Ramos (cell line): ENCODE measurements around the gene ERCC6L2.

Experiments used
- in situ Hi-C: fragments of 300-500 bp; cut with MboI; formaldehyde crosslinking; loops from one replicate; pipeline ENCODE4 v1.14.3; 2022; ENCODE audit warnings: low sequenced_read_pairs; ENCODE audit not compliant: unreplicated experiment

The ERCC6L2 gene

GRCh38 chr9:95912773-95913172, 37.3 kb downstream of the ERCC6L2 start:
- in situ Hi-C loops = no loop called here

- in situ Hi-C loops = no loop called here
These were observed 44.5 kb downstream of the ERCC6L2 start for GRCh38 chr9:95920017-95920416.

GRCh38 chr9:95923794-95924193, 48.3 kb downstream of the ERCC6L2 start:
- in situ Hi-C loops = no loop called here

GRCh38 chr9:95924987-95925386, 49.5 kb downstream of the ERCC6L2 start:
- in situ Hi-C loops = no loop called here

- in situ Hi-C loops = no loop called here
These were observed 51.9 kb downstream of the ERCC6L2 start for GRCh38 chr9:95927271-95928004.

- in situ Hi-C loops = no loop called here
These were observed 54.8 kb downstream of the ERCC6L2 start for GRCh38 chr9:95930277-95930676.

GRCh38 chr9:95935861-95936578, 60.5 kb downstream of the ERCC6L2 start:
- in situ Hi-C loops = no loop called here

- in situ Hi-C loops = no loop called here
These were observed 61.1 kb downstream of the ERCC6L2 start for GRCh38 chr9:95936579-95937075.

GRCh38 chr9:95937131-95937530, 61.6 kb downstream of the ERCC6L2 start:
- in situ Hi-C loops = no loop called here

- in situ Hi-C loops = no loop called here
These were observed 63.2 kb downstream of the ERCC6L2 start for GRCh38 chr9:95938724-95939123.

- in situ Hi-C loops = no loop called here
These were observed 64.0 kb downstream of the ERCC6L2 start for GRCh38 chr9:95939472-95939871.

- in situ Hi-C loops = no loop called here
These were observed 64.8 kb downstream of the ERCC6L2 start for GRCh38 chr9:95940265-95940664.

- in situ Hi-C loops = no loop called here
These were observed 66.5 kb downstream of the ERCC6L2 start for GRCh38 chr9:95942016-95942415.

- in situ Hi-C loops = no loop called here
These were observed 71.6 kb downstream of the ERCC6L2 start for GRCh38 chr9:95947118-95947517.

- in situ Hi-C loops = no loop called here
These were observed 77.0 kb downstream of the ERCC6L2 start for GRCh38 chr9:95952471-95952870.

GRCh38 chr9:95953986-95954385, 78.5 kb downstream of the ERCC6L2 start:
- in situ Hi-C loops = no loop called here

- in situ Hi-C loops = no loop called here
These were observed 79.4 kb downstream of the ERCC6L2 start for GRCh38 chr9:95954940-95955339.

- in situ Hi-C loops = no loop called here
These were observed 87.4 kb downstream of the ERCC6L2 start for GRCh38 chr9:95962936-95963335.

- in situ Hi-C loops = no loop called here
These were observed 88.2 kb downstream of the ERCC6L2 start for GRCh38 chr9:95963659-95964058.

GRCh38 chr9:95966306-95966705, 90.8 kb downstream of the ERCC6L2 start:
- in situ Hi-C loops = no loop called here

GRCh38 chr9:95970317-95970716, 94.8 kb downstream of the ERCC6L2 start:
- in situ Hi-C loops = no loop called here

GRCh38 chr9:95971815-95972214, 96.3 kb downstream of the ERCC6L2 start:
- in situ Hi-C loops = no loop called here
